Inflammatory macrophage treated with lipopolysaccharide for 1 hour (primary cell): ENCODE measurements around the gene SNCB.
A peak's percentile ranks its signal among the peaks of the same experiment; 100 is the strongest.
"Not testable (repeated sequence)": the region's sequence is repeated elsewhere in the genome, so short reads cannot be mapped to it uniquely, and the experiment has no call there.

ENCODE experiments used
- DNase-seq, 2 donors: peaks; one replicate each; pipeline ENCODE4 v3.0.0-alpha.2; 2020 to 2022

Gene SNCB

GRCh38 chr5:176596689-176597416, 33.5 kb downstream of the SNCB start:
- peak in 1 of 2 donors; percentile 32 for DNase-seq

GRCh38 chr5:176596069-176596644, 34.2 kb downstream of the SNCB start:
- no peak for DNase-seq

- DNase-seq: no peak
Measured at GRCh38 chr5:176595386-176595943, 34.9 kb downstream of the SNCB start.

- DNase-seq: no peak
Measured at GRCh38 chr5:176594554-176594953, 35.8 kb downstream of the SNCB start.

GRCh38 chr5:176593273-176593869, 37.0 kb downstream of the SNCB start:
- DNase-seq: no peak

- DNase-seq: no peak
Measured at GRCh38 chr5:176592573-176592972, 37.8 kb downstream of the SNCB start.

- not testable (repeated sequence) for DNase-seq
Measured at GRCh38 chr5:176591667-176592066, 38.7 kb downstream of the SNCB start.

- no peak for DNase-seq
Measured at GRCh38 chr5:176590035-176590717, 40.2 kb downstream of the SNCB start.

- DNase-seq: no peak
Measured at GRCh38 chr5:176589039-176589769, 41.1 kb downstream of the SNCB start.

- DNase-seq: no peak
Measured at GRCh38 chr5:176588297-176588696, 42.0 kb downstream of the SNCB start.

GRCh38 chr5:176587398-176587797, 42.9 kb downstream of the SNCB start:
- DNase-seq: no peak

GRCh38 chr5:176583076-176583475, 47.3 kb downstream of the SNCB start:
- no peak for DNase-seq

- DNase-seq: no peak
Measured at GRCh38 chr5:176581361-176581760, 49.0 kb downstream of the SNCB start.

GRCh38 chr5:176579323-176579722, 51.0 kb downstream of the SNCB start:
- DNase-seq: no peak

GRCh38 chr5:176578391-176578808, 51.9 kb downstream of the SNCB start:
- DNase-seq: no peak

- DNase-seq: no peak
Measured at GRCh38 chr5:176577312-176578176, 52.8 kb downstream of the SNCB start.

GRCh38 chr5:176575488-176576422, 54.6 kb downstream of the SNCB start:
- DNase-seq: no peak

GRCh38 chr5:176575066-176575465, 55.3 kb downstream of the SNCB start:
- no peak for DNase-seq

GRCh38 chr5:176574297-176574591, 56.1 kb downstream of the SNCB start:
- no peak for DNase-seq

GRCh38 chr5:176573564-176574296, 56.6 kb downstream of the SNCB start:
- DNase-seq: peak in 1 of 2 donors; percentile 76
